NOMO-1 treated with DMSO at 0.1 percent for 48 hours (cell line): ENCODE data around the gene CTDP1.

ENCODE experiments used
- DNase-seq: peaks from one replicate; lab custom pipeline; 2025; ENCODE audit not compliant: unreplicated experiment; lab: John Stamatoyannopoulos, UW

CTDP1 gene

DNA sequence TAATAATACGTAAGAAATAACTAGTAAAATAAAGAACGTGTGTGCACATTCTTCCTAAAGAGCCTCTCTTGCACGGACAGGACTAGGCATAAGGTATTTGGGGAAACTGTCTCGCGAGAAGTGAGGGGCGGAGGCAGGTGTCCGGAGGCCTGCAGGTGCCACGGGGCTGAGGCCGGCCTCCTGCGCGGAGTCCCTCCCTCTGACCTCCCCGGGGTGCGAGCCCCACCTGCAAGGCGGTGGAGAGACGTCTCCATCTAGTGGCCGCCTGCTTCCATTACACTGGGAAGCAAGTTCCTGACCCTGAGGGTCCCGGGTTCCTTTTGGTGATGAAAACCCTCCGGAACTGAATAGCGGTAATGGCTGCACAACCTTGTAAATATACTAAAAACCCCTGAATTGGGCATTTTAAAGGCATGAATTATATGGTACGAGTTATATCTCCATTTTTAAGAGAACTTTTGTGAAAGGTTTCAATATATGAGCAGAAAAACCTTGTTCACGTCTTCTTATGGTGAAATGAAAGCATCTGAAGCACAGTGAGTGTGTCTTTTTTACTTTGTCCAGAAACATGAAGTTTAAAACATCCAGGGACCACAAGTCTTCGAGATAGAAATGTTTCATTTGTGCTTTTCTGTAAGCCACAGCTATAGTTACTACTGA is 35.5 kb upstream of the CTDP1 start:
- DNase-seq: peak; percentile 50

DNA sequence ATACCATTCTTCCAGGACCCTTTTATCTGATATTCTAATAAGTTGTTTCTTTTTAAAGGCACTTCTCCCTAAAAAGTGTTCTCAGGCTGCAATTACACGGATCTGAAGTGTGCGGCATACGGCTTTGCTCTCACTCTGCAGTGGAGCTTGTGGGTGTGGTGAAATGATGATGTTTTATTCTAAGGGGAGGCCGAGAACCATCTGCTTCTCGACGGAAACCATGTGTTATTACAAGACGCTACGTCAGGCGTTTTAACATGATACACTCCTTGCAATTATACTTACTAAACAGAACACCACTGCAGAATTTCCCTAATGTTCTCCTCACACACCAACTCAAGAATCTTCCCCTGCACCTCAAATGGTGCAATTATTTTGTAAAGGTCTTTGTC is 34.9 kb upstream of the CTDP1 start:
- peak; percentile 51 for DNase-seq

DNA sequence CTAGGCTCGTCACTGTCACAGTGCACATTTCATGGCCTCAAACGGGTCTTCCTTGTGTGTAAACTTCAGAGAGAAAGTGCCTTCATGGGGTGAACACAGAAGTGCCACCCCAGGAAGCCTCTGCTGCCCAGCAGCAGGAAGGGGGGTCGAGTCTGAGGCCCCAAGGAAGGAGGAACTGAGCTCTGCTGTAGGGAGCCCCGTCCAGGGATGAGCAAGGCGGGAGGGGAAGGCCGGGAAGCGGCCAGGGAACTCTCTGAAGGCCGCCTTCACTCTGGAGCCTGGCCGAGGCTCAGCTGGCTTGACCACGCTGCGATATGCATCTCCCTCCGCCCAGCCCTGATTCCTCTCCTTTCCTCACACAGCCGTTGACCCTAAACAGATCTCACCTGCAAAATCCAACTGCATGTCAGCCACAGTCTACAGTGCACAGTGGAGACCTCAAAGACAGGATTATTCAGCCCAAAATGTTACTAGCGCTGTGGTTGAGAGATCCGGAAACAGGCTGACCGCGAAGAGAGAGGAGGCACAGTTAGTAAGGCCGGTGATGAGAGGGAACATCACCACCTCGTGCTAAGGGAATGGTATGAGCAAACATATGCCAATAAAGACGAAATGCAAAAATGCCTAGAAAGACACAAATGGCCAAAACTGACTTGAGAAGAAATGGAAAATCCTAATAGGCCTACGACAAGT is 34.2 kb upstream of the CTDP1 start:
- DNase-seq: peak; percentile 92

DNA sequence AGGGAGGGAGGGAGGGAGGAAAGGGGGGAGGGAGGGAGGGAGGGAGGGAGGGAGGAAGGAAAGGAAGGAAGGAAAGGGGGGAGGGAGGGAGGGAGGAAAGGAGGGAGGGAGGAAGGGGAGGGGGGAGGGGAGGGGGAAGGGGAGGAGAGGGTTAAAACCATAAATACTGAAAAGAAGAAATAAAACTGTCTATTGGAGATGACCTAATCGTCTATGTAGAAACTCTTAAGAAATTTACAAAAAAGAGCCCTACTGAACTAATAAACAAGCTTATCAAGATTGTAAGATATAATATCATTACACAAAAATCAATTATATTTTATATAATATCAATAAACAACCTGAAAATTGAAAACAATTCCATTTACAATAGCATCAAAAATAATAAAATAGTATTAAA is 32.3 kb upstream of the CTDP1 start:
- peak; percentile 53 for DNase-seq

DNA sequence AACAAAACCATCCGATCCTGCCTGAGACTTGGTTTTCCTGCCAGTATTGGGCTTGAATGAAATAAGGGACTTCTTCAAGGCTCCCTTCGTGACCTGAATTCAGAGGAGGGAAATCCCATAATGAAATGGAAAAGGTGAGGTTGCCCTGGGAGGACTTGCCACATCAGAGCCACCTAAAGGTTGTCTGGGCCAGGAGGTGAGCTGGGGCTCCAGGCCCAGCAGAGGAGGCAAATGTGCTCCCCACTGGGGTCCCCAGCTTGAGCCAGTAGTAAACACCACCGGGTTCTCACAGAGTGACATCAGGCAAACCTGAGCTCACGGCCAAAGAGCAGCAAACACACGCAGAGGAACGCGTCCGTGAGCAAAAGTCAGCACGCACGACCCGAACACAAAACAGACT is 28.6 kb upstream of the CTDP1 start:
- no peak for DNase-seq

DNA sequence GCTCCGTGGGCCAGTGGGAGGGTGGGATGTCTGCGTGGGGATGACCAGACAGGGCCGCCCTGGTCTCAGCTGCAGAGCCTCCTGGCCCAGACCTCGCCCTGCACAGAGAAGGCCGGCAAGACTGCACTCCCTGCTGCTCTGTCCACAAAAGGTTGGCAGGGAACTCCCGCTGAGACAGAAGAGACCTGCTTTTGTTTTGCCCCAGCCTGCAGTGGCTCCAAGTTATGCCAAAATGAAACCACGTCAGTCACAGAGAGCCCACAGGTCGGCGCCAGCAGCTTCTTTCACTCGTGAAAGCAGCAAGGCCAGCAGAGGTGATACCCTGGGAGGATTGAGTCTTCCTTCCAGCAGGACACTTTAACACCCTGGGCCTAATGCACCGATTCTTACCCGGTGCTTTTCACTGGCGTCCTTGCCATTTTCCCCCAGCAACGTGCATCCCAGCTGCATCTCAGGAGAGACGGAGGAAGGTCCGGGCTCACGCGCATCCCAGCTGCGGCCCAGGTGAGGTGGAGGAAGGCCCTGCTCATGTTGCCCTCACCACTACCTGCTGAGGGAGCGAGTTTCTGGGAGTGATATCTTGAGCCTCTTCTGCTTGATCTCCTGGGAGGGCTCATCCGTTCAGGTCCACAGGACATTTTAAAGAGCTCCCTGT is 22.1 kb upstream of the CTDP1 start:
- no peak for DNase-seq

DNA sequence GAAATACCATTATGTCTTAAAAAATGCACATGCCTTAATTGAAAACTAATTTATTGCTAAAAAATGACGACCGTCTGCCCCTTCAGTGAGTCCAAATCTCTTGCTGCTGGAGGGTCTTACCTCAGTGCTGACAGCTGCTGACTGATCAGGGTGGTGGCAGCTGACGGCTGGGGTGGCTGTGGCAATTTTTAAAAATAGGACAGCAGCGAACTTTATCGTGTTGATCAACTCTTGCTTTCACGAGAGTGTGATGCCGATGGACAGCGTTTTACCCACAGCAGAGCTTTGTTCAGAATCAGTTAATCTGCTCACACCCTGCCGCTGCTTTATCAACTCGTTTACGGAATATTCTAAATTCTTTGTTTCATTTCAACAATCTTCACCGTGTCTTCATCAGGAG is 21.2 kb upstream of the CTDP1 start:
- DNase-seq: no peak

DNA sequence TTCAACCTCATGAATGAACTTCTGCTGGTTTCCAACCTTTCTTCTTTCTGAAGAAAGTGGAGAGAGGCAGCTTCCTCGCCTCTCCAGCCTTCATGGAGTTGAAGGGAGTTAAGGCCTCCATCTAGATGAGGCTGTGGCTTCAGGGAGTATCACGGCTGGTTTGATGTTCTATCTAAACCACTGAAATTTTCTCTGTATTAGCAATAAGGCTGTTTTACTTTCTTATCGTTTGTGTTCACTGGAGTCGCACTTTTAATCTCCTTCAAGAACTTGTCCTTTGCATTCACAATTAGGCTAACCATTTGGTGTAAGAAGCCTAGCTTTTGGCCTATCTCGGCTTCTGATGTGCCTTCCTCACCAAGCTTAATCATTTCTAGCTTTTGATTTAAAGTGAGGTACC is 19.9 kb upstream of the CTDP1 start:
- DNase-seq: no peak

DNA sequence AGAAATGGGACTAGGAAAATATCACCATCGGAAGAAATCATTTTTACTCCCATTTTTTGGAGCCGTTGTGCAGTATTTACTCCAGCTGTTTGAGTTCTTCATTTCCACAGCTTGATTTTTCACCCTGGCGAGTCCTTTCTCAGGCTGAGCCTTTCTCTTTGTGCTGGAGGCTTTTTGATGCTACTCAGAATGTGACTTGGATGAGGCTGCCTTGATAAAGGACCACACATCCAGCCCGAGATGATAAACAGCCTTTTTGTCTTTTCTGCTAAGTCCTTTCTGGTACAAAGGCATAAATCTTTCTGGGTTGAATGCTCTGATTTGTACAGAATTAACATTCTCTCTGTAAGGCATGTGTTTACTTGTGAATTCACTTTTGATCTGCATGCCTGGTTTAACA is 17.6 kb upstream of the CTDP1 start:
- no peak for DNase-seq

DNA sequence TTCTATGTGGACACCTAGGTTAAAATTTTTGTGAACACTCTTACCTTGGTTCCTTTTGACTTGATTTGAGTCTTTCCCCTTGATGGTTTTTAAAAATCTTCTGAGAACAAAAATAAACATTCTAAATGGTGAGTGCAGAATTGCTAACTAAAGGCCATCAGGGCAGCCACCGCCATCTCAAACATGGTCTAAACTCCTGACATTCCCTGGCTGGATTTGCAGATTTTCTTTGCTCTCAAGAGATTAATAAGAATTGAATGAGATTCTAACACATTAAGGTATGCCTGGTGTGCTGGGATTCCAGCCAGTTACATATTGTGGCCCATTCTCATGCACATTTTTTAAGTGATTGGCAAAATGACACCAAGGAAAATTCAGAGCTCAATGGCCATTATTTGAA is 17.2 kb upstream of the CTDP1 start:
- DNase-seq: no peak

DNA sequence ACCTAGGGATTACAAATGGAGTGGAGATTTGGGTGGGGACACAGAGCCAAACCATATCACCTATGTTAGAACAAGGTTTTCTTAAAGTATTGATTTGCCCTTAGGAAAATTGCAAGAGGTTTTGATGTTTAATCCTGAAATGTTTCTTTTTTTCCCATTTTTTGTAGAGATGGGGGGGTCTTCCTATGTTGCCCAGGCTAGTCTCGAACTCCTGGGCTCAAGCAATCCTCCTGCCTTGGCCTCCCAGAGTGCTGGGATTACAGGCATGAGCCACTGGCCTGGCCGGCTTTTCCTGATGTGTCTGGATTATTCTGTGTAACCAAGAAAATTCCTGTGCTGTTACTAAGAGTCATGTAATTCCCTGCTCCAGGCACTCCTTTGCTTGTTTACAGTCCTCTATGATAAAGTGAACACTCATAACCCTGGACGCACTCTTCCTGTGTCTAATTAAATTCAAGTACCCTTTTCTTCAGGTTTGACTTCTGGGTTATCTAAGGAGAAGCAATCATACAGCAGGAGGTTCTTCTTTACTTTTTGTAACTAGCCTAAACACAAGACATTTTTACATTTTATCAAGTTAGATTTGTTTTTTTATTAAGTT is 15.0 kb upstream of the CTDP1 start:
- no peak for DNase-seq

DNA sequence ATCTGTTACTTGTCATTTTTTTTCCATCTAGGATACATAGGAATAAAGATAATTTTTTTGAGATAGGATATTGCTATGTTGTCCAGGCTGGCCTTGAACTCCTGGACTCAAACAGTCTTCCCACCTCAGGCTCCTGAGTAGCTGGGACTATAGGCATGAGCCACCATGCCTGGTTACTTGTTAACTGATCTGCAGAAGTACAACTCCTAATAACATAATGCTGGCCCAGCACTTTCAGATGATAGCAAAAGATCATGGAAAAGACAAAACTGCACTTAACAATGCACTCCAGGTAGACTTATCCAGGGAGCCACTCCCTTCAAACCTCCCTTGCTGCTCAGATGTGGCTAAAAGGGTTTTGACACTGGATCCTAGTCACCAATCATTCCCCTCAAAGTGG is 11.4 kb upstream of the CTDP1 start:
- no peak for DNase-seq

DNA sequence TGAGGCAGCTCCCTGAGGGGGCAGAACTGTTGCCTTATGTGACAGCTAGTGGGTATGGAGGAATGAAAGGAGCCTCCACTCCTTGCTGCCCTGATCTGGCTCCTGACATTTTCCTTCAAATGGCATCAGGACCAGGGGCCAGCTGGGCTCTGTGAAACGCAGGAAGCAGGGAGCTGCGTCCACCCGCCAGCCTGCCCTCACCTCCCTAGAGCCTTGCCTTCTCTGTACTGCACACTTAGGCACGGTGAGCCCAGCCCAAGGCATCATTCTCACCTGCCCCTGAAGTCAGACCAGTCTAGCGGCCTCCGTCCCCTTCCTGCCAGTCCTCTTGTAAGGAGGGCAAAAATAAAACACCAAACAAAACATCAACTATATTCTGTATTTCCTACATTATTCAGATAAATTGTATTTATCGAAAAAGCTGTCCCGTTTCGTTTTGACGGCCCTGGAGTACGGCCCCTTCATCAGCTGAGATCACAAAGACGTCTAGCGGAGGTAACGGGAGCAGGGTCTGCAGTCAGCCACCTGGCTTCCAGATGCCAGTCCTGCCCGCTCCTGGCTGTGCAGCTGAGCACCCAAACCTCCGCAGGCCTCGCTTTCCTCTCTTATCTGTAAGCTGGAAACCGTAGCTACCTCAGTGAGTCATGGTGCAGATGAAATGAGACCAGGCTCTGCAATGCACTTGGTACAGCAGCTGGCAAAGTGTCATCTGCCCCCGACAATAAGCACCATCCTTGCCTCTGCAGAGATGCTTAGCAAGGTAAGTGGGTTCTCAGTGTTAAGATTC is 6.9 kb upstream of the CTDP1 start:
- DNase-seq: no peak

DNA sequence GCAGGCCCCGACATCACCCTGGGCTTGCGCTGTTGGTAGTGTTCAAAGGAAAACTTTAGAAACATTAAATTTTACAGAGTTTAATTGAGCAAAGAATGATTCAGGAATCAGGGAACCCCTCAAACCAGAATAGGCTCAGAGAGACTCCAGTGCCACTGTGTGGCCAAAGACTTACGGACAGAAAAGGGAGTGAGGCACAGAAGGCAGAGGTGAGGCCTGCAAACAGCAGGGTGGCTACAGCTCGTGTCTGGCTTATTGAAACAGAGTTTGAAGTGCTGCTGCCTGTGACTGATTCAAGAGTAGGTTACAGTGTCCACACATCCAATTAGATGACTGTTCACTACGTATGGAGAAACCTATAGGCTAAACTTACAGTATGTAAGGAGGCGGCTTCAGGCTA is 2.4 kb upstream of the CTDP1 start:
- DNase-seq: no peak

DNA sequence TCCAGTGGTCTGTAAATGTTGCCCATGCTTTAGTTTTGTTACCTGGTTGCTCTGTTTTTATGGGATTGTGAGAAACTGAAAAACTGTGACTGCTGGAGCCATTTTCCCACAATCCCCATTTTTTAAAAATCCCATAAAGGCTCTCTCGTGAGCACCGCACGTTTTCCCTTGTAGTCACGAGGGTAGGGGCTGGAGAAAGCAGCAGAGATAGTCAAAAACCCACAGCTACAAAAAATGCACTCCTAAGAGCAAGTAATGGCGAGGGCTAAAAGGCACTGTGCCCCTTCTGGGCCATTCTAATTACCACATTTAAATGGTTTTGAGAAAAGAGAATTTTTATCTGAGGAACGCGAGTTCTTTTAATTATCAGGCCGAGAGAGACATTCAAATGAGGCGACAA is 1.8 kb upstream of the CTDP1 start:
- no peak for DNase-seq

DNA sequence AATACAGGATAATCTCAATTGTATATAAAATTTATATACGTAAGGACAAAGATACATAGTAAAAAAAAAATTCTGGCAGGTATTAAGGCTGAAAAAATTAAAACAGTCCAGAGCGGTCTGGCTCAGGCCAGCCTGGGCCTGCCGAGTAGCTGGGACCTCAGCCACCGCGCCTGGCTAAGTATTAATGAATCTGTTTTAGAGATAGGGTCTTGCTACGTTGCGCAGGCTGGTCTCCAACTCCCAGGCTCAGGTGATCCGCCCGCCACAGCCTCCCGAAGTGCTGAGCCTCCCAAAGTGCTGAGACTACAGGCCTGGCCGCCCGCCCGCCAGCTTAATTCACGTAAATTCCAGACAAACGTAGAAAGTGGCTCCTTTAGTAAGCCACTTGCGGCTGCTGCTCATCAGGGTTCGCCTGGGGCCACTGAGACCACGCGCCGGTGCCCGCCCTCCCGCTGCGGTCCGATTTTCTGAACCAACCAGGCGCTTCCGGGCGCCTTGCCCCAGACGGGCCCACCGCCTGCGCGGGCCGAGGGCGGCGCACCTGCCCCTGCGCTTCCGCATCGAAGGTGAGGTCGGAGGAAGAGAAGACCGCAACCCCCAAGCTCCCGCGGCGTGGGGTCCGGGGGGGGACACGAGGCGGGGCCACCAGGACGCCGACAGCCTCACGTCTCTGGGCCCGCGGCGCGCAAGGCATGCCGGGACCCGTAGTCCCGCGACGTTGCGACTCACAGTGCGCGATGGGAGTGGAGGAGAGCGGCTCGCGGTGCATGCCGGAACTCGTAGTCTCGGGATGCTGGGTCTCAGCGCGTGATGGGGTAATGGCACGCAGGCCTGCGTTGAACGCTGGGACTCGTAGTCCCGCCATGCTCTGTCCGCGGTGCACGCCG is 695 bp upstream of the CTDP1 start:
- DNase-seq: peak; percentile 97

DNA sequence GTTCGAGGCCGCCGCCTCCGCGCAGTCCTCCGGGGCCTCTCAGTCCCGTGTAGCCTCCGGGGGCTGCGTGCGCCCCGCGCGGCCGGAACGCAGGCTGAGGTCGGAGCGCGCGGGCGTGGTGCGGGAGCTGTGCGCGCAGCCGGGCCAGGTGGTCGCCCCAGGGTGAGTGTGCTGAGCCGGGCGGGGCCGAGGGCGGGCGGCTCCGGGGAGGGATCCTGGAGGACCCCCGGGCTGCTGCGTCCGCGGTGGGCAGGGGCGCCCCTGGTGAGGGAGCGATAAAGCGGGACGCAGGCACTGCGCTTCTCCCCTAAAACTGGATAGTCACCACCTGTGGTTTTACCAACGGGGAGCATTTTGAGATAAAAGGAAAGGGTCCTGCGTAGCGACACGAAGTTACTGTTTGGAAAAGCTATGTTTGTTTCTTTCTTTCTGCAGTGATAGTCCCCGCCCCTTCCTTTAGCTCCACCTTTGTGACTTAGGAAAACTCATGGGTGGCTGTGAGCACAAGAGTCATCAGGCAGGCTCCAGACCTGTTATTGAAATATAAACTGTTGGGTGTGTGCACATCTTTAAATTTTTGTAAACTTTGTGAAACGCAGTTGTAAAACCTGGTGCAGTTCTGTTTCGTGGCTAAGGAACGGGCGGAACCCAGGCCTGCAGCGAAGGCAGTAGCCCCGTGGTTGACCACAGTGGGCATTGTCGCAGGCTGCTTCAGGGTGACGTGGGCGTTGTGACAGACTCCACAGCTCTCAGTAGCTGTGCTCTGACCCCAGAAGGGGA is 687 bp downstream of the CTDP1 start:
- DNase-seq: peak; percentile 61

DNA sequence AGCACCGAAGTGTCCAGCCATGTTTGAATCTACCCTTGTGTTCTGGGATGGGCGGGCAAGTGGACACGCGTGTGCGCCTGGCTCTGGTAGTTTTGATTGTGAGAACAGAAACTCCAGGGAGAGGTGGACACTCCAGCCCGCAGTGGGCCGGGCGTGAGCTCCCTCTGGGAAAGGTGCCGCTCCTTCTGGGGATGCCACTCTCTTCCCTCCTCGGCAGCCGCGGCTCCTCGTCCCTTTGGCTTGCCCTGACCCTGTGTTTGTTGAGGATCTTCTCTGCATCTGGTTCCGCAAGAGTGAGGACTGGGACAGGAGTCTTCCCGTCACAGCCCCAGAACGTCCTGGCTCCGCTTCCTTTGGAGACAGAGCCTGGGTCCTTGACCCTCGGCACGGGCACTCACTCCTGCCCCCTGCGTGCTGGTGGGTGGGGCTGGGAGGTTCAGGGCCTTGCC is 1.3 kb downstream of the CTDP1 start:
- DNase-seq: no peak
